ENCODE data around the gene MRPS25. TPM values are rescaled to one million over a fixed set of nuclear protein-coding genes. Genes with fewer than 3 reads are reported as not detected.
"Not testable (repeated sequence)": the region's sequence is repeated elsewhere in the genome, so short reads cannot be mapped to it uniquely, and the experiment has no call there.

The MRPS25 gene
- total RNA-seq, 1 donor from 2014 or later = 30.8 TPM

GRCh38 chr3:15044326-15044725 lies 20.8 kb downstream of the MRPS25 start:
- no peak for DNase-seq (ENCODE audit: low read depth)

GRCh38 chr3:15043408-15044171 lies 21.5 kb downstream of the MRPS25 start:
- DNase-seq (ENCODE audit: low read depth) = no peak

- DNase-seq (ENCODE audit: low read depth) = no peak
These were observed 22.2 kb downstream of the MRPS25 start for GRCh38 chr3:15042936-15043335.

DNA sequence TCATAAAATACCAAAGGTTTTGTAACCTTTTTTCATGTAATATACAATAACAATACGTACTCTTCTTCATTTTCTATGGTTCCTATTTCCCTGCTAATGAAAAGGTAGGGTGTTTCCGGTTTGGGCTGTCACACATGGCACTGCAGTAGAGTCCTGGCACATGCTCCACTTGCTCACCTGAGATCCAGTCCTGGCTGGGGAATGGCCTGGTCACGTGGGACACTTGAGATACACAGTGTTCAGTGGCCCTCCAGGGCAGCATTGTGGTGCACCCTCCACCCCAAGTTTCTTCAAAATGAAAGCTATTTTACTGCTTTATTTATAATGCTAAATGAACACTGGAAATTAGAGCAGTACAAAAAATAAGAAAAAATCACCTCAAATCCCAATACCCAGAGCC lies 23.2 kb downstream of the MRPS25 start:
- no peak for DNase-seq (ENCODE audit: low read depth)

DNA sequence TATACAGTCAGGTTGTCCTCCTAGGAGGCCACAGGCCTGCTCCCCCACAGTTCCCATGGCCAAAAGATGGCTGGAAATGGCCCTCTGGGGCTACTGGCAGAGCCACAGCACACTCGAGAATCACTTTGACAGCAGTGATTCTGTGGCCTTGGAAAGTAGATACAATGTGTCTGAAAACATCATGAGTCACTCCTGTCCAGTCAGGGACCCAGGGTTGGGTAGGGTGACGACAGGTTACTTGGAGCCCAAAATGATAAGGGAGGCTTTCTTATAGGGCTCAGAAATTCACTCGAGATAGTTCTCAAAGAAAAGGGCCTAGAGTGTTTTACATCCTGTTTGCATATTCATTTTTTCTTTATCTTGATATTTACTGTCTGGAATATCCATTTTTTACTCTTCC lies 24.3 kb downstream of the MRPS25 start:
- no peak for DNase-seq (ENCODE audit: low read depth)

- DNase-seq (ENCODE audit: low read depth) = no peak
These were observed 26.8 kb downstream of the MRPS25 start for GRCh38 chr3:15038306-15038705.

- DNase-seq (ENCODE audit: low read depth) = peak; percentile 26
These were observed 32.0 kb downstream of the MRPS25 start for GRCh38 chr3:15033103-15033502.

DNA sequence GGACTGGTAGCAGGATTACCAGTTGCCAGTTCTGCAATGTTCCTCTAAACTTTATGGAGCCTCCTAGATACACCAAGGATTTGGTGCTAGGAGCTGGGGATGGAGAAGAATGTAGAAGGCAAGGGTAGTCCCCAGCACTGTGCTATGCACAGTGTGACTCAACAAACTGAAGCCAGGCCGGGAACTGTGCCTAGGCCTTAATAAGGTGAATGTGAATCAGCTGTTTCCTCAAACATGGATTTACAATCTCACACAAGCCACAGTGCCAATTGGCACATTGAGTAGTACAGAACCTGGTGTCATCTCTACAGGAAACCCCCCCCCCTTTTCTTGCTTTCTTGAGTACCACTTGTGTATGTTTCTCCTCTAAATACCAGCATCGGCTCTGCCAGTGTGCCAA lies 32.5 kb downstream of the MRPS25 start:
- DNase-seq (ENCODE audit: low read depth) = peak; percentile 14

DNA sequence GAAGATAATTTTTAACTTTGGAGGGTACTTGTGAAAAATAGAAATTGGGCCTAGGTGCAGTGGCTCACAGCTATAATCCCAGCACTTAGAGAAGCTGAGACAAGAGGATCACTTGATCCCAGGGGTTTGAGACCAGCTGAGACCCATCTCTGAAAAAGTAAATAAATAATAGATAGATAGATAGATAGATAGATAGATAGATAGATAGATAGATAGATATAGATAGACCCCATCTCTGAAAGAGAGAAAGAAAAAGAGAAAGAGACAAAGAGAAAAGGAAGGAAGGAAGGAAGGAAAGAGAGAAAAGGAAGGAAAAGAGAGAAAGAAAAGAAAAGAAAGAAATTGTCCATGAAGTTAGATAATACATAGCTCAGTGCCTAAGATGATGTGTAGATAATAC lies 35.5 kb downstream of the MRPS25 start:
- DNase-seq (ENCODE audit: low read depth) = no peak

DNA sequence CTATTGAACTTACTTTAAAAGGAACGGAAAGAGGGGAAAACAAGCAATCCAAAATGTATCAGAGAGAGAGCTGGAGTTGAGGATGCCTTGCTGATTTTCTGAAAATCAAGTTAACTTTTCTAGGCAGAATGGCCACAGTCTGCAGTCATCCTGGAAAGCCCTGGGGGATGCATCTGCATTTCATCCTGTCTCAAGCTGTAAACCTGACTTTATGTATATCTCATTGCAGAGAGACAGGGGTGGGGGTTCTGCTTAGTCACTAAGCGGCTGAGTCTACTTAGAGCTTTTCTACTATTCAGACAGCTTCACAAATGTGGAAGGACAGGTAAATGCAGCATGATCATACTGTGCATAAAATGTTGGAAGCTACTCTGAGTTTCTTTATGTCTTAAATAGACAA lies 41.4 kb downstream of the MRPS25 start:
- DNase-seq (ENCODE audit: low read depth) = no peak

- DNase-seq (ENCODE audit: low read depth) = no peak
These were observed 41.9 kb downstream of the MRPS25 start for GRCh38 chr3:15023249-15023648.

DNA sequence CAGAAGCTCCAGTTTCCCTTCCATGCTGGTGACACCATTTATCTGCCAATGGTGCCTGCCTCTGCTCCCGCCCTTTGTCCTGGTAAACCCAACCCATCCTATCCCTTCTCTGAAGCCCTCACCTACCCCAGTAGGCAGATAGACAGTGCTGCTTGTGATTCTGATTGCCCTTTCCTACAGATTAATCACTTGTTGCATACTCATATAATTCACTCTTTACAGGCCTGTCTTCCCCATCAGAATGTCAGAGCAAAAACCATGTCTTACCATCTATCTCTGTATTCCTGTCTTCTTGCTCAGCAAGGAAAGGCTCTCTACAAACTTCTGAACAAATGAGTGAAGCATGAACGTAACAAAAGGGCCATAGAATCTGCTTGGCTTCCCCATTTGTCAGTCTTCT lies 47.9 kb downstream of the MRPS25 start:
- DNase-seq (ENCODE audit: low read depth) = no peak

DNA sequence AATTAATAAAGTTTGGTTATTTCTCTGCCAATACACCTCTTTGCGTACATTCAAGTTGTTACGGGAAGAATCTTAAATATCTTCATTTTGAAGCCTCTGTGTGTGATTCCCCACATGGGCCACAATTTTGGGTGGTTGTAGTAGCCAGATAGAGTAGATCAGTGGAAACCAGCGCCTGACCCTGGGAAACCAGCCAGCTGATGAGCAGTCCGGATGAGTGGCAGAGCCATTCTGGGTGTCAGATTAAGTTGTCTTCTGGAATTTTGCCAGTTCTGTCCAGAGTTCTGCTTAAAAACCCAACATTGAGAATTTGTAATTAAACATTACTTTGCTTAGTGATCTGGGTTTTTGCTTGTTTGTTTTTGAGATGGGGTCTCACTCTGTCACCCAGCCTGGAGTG lies 49.7 kb downstream of the MRPS25 start:
- peak; percentile 74 for DNase-seq (ENCODE audit: low read depth)

DNA sequence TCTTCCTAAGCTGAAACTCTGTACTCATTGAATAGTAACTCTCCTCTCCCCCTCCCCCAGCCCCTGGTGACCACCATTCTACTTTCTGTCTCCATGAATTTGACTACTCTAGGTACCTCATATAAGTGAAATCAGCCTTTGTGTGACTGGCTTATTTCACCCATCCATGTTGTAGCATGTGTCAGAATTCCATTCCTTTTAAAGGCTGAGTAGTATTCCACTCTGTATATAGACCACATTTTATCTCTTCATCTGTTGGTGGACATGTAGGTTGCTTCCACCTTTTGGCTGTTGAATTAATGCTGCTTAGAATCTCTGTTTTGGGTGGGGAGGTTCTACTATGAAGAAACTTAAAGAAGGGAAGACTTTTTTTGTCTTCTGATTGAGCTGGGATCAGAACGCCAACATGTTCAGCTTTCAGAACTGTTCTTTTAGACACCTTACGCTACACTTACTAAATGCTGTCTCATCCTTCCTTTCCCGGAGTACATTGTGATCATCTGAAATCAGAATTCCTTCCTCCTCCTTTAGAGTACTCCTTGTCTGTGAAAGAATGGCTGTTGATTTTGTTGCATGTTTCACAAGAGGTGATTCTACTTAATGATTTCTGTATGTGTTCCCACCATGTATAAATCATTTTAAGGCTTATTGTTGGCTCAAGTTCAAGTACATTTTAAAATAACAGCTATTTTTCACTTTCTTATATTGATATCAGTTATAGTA lies 50.3 kb downstream of the MRPS25 start:
- no peak for DNase-seq (ENCODE audit: low read depth)

DNA sequence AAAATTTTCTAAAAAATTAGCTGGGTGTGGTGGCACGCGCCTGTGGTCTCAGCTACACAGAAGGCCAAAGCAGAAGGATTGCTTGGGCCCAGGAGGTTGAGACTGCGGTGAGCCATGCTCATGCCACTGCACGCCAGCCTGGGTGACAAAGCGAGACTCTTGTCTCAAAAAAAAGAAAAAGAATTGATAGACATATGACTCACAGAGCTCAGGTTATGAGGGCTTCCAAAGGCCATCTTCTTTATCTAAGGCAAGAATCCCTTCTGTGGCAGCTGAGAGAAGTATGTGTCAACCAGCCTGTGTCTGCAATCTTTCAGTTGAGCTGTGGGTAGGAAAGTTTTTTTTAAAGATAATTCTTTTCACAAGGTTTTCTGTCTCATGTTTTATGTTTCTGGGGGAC lies 53.9 kb downstream of the MRPS25 start:
- no peak for DNase-seq (ENCODE audit: low read depth)

DNA sequence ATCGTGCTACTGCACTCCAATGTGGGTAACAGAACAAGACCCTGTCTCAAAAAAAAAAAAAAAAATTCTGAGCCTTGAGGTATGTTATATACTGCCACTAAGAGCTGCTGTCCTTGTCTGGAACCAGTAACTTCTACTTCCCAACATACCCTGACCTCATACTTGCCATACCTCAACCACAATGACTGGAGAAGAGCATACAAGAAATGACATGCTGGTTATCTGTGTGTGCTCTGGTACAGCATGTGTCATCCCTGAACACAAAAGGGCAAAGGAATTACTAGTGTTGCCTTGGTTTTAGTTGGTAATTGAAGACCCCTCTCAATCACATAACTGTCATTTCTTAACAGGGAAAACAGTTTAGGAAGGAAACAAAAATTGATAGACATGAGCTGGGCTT lies 54.5 kb downstream of the MRPS25 start:
- no peak for DNase-seq (ENCODE audit: low read depth)

- DNase-seq (ENCODE audit: low read depth) = no peak
These were observed 55.9 kb downstream of the MRPS25 start for GRCh38 chr3:15009167-15009566.

DNA sequence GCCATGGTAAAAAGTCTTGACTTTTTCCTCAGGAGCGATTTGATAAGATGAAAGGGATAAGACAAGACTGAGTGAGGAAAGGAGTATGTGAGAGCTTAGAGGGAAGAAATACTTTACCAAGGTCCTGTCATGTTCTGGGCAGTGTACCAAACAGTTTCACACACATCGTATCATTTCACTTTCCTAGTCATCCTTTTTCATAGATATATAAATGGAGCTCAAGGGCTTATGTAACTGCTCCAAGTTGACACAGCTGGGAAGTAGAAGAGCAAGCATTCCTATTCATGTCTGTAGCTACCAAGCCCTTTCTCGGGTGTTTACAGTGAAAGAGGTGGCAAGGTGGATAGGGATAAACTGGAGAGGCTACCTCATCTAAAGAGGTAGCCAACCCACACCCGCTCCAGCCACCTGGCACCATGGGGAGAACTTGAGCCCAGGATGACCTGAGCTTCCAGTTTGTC lies 57.4 kb downstream of the MRPS25 start:
- DNase-seq (ENCODE audit: low read depth) = peak; percentile 48

DNA sequence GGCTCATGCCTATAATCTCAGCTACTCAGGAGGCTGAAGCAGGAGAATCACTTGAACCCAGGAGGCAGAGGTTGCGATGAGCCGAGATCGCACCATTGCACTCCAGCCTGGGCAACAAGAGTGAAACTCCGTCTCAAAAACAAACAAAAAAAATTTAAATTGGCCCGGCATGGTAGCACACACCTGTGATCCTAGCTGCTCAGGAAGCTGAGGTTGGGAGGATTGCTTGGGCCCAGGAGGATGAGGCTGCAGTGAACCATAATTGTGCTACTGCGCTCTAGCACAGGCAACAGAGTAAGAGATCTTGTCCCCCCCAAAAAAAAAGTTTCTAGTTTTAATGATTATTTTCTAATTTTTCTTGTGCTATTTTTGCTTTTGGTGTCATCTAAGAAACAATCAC lies 65.9 kb downstream of the MRPS25 start:
- not testable (repeated sequence) for DNase-seq (ENCODE audit: low read depth)
